GM10248 (cell line): ENCODE measurements around the gene SCMH1.

Source experiments
- CTCF ChIA-PET: fragments of 300-600 bp; sonication (Branson Sonifier 250); formaldehyde crosslinking; extraction: SDS; loops from one replicate; lab custom pipeline; 2021; ENCODE audit warnings: antibody characterized with exemption; lab: Yijun Ruan, JAX
- POLR2A ChIA-PET: fragments of 350-650 bp; sonication (Branson Sonifier 250); formaldehyde crosslinking; extraction: SDS; loops from one replicate; lab custom pipeline; 2020; ENCODE audit warnings: antibody characterized with exemption; lab: Yijun Ruan, JAX
- DNase-seq: peaks from one replicate; pipeline ENCODE4 v3.0.0; 2012; ENCODE audit errors: extremely low spot score
- TF ChIP-seq, protein P1 (sequence below): IDR thresholded peaks from 2 replicates; pipeline ENCODE4 v1.5.1; 2012; ENCODE audit warnings: mild to moderate bottlenecking, low read depth; ENCODE audit errors: extremely low read depth, missing control alignments, control extremely low read depth

The SCMH1 gene

GRCh38 chr1:41284121-41284520 is 42.0 kb upstream of the SCMH1 start:
- TF ChIP-seq, protein P1, sequence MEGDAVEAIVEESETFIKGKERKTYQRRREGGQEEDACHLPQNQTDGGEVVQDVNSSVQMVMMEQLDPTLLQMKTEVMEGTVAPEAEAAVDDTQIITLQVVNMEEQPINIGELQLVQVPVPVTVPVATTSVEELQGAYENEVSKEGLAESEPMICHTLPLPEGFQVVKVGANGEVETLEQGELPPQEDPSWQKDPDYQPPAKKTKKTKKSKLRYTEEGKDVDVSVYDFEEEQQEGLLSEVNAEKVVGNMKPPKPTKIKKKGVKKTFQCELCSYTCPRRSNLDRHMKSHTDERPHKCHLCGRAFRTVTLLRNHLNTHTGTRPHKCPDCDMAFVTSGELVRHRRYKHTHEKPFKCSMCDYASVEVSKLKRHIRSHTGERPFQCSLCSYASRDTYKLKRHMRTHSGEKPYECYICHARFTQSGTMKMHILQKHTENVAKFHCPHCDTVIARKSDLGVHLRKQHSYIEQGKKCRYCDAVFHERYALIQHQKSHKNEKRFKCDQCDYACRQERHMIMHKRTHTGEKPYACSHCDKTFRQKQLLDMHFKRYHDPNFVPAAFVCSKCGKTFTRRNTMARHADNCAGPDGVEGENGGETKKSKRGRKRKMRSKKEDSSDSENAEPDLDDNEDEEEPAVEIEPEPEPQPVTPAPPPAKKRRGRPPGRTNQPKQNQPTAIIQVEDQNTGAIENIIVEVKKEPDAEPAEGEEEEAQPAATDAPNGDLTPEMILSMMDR, result no peak
- POLR2A ChIA-PET, result no interaction called here
- CTCF ChIA-PET, result interaction anchor here (0.6 to 5.2 kb wide), 17 partner anchors 8 to 167 kb away, joined by 3 to 61 read pairs (median 9); partner anchors contain the start of gene FOXO6
- DNase-seq, result no peak

- CTCF ChIA-PET, result interaction anchor here (0.6 to 5.2 kb wide), 28 partner anchors 10 to 411 kb away, joined by 3 to 61 read pairs (median 4); partner anchors contain the start of gene FOXO6
- POLR2A ChIA-PET, result no interaction called here
- DNase-seq, result peak; percentile 66
- TF ChIP-seq, protein P1, result peak; percentile 78
These were observed 40.7 kb upstream of the SCMH1 start for GRCh38 chr1:41282679-41283317.

GRCh38 chr1:41281334-41281733 is 39.2 kb upstream of the SCMH1 start:
- ChIA-PET POLR2A (no interaction called here), CTCF (interaction anchor here (1.1 to 5.2 kb wide), 8 partner anchors 8 to 151 kb away, joined by 3 to 61 read pairs (median 8); no protein-coding TSS in a partner anchor)
- TF ChIP-seq, protein P1, result no peak
- DNase-seq, result no peak

GRCh38 chr1:41280202-41281032 is 38.3 kb upstream of the SCMH1 start:
- CTCF ChIA-PET, result interaction anchor here (0.9 to 5.2 kb wide), 6 partner anchors 9 to 152 kb away, joined by 3 to 61 read pairs (median 4); no protein-coding TSS in a partner anchor
- POLR2A ChIA-PET, result no interaction called here
- TF ChIP-seq, protein P1, result no peak
- no peak for DNase-seq

- no peak for DNase-seq
- ChIA-PET CTCF (interaction anchor here (1.2 to 2.2 kb wide), 3 partner anchors 11 to 155 kb away, joined by 4 to 8 read pairs (median 6); no protein-coding TSS in a partner anchor), POLR2A (no interaction called here)
- TF ChIP-seq, protein P1, result no peak
These were observed 36.0 kb upstream of the SCMH1 start for GRCh38 chr1:41278076-41278475.

GRCh38 chr1:41277371-41277975 is 35.4 kb upstream of the SCMH1 start:
- no peak for DNase-seq
- ChIA-PET POLR2A (no interaction called here), CTCF (interaction anchor here (1.4 to 2.2 kb wide), 3 partner anchors 11 to 156 kb away, joined by 6 to 8 read pairs (median 8); no protein-coding TSS in a partner anchor)
- TF ChIP-seq, protein P1, result no peak
